Measurements from ENCODE around the gene OSGIN1.
A peak's percentile ranks its signal among the peaks of the same experiment; 100 is the strongest.

Gene OSGIN1

GRCh38 chr16:83920894-83921491 is 32.0 kb upstream of the OSGIN1 start:
- no peak for TF ChIP-seq POLR2A (IDR thresholded peaks at IDR 0.05; ENCODE audit: low read depth, low read length)
- no peak for FAIRE-seq

GRCh38 chr16:83923581-83924365 is 29.3 kb upstream of the OSGIN1 start:
- no peak for TF ChIP-seq POLR2A (IDR thresholded peaks at IDR 0.05; ENCODE audit: low read depth, low read length)
- no peak for FAIRE-seq
- no peak for DNase-seq (ENCODE audit: insufficient read length, low spot score)

More at GRCh38 chr16:83920894-83921491, 32.0 kb upstream of the OSGIN1 start:
- DNase-seq (ENCODE audit: insufficient read length, low spot score) = no peak

- TF ChIP-seq POLR2A (IDR thresholded peaks at IDR 0.05; ENCODE audit: low read depth, low read length) = no peak
- FAIRE-seq (no peak), DNase-seq (ENCODE audit: insufficient read length, low spot score) (no peak)
Measured at GRCh38 chr16:83924686-83925085, 28.4 kb upstream of the OSGIN1 start.

- TF ChIP-seq POLR2A (IDR thresholded peaks at IDR 0.05; ENCODE audit: low read depth, low read length) = no peak
- DNase-seq (ENCODE audit: insufficient read length, low spot score) (no peak), FAIRE-seq (no peak)
Measured at GRCh38 chr16:83925095-83925905, 27.7 kb upstream of the OSGIN1 start.

GRCh38 chr16:83925957-83926725 is 26.9 kb upstream of the OSGIN1 start:
- TF ChIP-seq POLR2A (IDR thresholded peaks at IDR 0.05; ENCODE audit: low read depth, low read length) = no peak
- DNase-seq (ENCODE audit: insufficient read length, low spot score) = no peak
- FAIRE-seq = no peak

GRCh38 chr16:83926726-83927397 is 26.2 kb upstream of the OSGIN1 start:
- FAIRE-seq (no peak), DNase-seq (ENCODE audit: insufficient read length, low spot score) (peak; percentile 92)
- no peak for TF ChIP-seq POLR2A (IDR thresholded peaks at IDR 0.05; ENCODE audit: low read depth, low read length)

GRCh38 chr16:83928341-83929055 is 24.5 kb upstream of the OSGIN1 start:
- FAIRE-seq = no peak
- no peak for TF ChIP-seq POLR2A (IDR thresholded peaks at IDR 0.05; ENCODE audit: low read depth, low read length)
- DNase-seq (ENCODE audit: insufficient read length, low spot score) = peak; percentile 63

- no peak for TF ChIP-seq POLR2A (IDR thresholded peaks at IDR 0.05; ENCODE audit: low read depth, low read length)
- no peak for FAIRE-seq
- no peak for DNase-seq (ENCODE audit: insufficient read length, low spot score)
Measured at GRCh38 chr16:83929811-83930555, 23.1 kb upstream of the OSGIN1 start.

- no peak for TF ChIP-seq POLR2A (IDR thresholded peaks at IDR 0.05; ENCODE audit: low read depth, low read length)
- FAIRE-seq (no peak), DNase-seq (ENCODE audit: insufficient read length, low spot score) (no peak)
Measured at GRCh38 chr16:83930730-83931500, 22.1 kb upstream of the OSGIN1 start.

GRCh38 chr16:83931556-83931955 is 21.5 kb upstream of the OSGIN1 start:
- DNase-seq (ENCODE audit: insufficient read length, low spot score) = no peak
- FAIRE-seq = no peak
- TF ChIP-seq POLR2A (IDR thresholded peaks at IDR 0.05; ENCODE audit: low read depth, low read length) = no peak

GRCh38 chr16:83932304-83932703 is 20.7 kb upstream of the OSGIN1 start:
- TF ChIP-seq POLR2A (IDR thresholded peaks at IDR 0.05; ENCODE audit: low read depth, low read length) = no peak
- no peak for FAIRE-seq
- no peak for DNase-seq (ENCODE audit: insufficient read length, low spot score)

Measured in H54 (cell line).